GM12878 (cell line): Measurements from ENCODE around the gene SNX33. TPM values are rescaled to one million over a fixed set of nuclear protein-coding genes. Genes with fewer than 3 reads are reported as not detected.
A peak's percentile ranks its signal among the peaks of the same experiment; 100 is the strongest.

Source experiments
- ATAC-seq: fragments of 200-7000 bp; cut with Tn5 transposase; 3 replicates; pipeline ENCODE4 v1.9.1; 2020; ENCODE audit warnings: mild to moderate bottlenecking, moderate library complexity
- BruUV-seq: library from RNA; stranded (reverse); fragments of 400-500 nt; replicated peaks from 2 replicates; lab custom pipeline; 2021; lab: Mats Ljungman, UMichigan
- CTCF ChIA-PET: fragments of 300-600 bp; sonication (Branson Sonifier 250); formaldehyde crosslinking; extraction: SDS; loops from one replicate; lab custom pipeline; 2021; ENCODE audit warnings: inconsistent platforms; lab: Yijun Ruan, JAX
- POLR2A ChIA-PET: fragments of 350-600 bp; formaldehyde crosslinking; extraction: SDS; loops from one replicate; lab custom pipeline; 2021; ENCODE audit warnings: inconsistent platforms; lab: Charles Lee
- RAD21 ChIA-PET: fragments of 300-600 bp; sonication (Branson Sonifier 250); formaldehyde crosslinking; loops from one replicate; lab custom pipeline; 2023; ENCODE audit warnings: antibody characterized with exemption; ENCODE audit not compliant: unreplicated experiment; lab: Charles Lee
- SMC1A ChIA-PET: fragments of 300-600 bp; sonication (Branson Sonifier 250); formaldehyde crosslinking; loops from one replicate; lab custom pipeline; 2023; ENCODE audit not compliant: unreplicated experiment, uncharacterized antibody; lab: Charles Lee
- DNase-seq: peaks from one replicate; pipeline ENCODE4 v3.0.0-alpha.2; 2011; ENCODE audit warnings: low read depth, low spot score
- FAIRE-seq: peaks from 3 replicates; lab custom pipeline; 2011; peaks lifted over from hg19 to GRCh38; lab: Jason Lieb, UNC
- H2AFZ ChIP-seq: 2 replicates; pipeline ENCODE4 v1.6.0; 2011; ENCODE audit warnings: low read depth, low read length, control low read depth; ENCODE audit not compliant: control insufficient read depth
- H3K27ac ChIP-seq: 2 replicates; pipeline ENCODE4 v1.5.1; 2011; ENCODE audit warnings: control low read depth; ENCODE audit not compliant: control insufficient read depth, insufficient read depth
- H3K27me3 ChIP-seq, 2 experiments: replicated peaks in 1 of 2; 2 replicates each; pipeline versions ENCODE4 v1.6.0 to v1.6.1; 2011; ENCODE audit warnings: low read length in 1 of 2; ENCODE audit not compliant: control insufficient read depth in 2 of 2, insufficient read depth in 2 of 2
- H3K36me3 ChIP-seq, 2 experiments: 2 replicates each; pipeline ENCODE4 v1.5.1; 2011; ENCODE audit warnings: low read length in 1 of 2; ENCODE audit not compliant: control insufficient read depth in 2 of 2, insufficient read depth in 2 of 2
- H3K4me1 ChIP-seq: 2 replicates; pipeline ENCODE4 v1.6.1; 2011; ENCODE audit warnings: mild to moderate bottlenecking, low read length, moderate library complexity, mixed read lengths; ENCODE audit not compliant: control insufficient read depth, insufficient read depth
- H3K4me2 ChIP-seq: 2 replicates; pipeline ENCODE4 v1.6.0; 2011; ENCODE audit warnings: control low read depth; ENCODE audit not compliant: control insufficient read depth, insufficient read depth
- H3K4me3 ChIP-seq: fragments of 200-600 bp; sonication (generic); 2 replicates; pipeline ENCODE4 v1.5.1; 2016
- H3K79me2 ChIP-seq: 2 replicates; pipeline ENCODE4 v1.6.0; 2011; ENCODE audit warnings: low read length; ENCODE audit not compliant: control insufficient read depth, insufficient read depth
- H3K9ac ChIP-seq: 2 replicates; pipeline ENCODE4 v1.8.0; 2011; ENCODE audit warnings: low read length, control low read depth, mixed read lengths; ENCODE audit not compliant: control insufficient read depth, insufficient read depth
- H3K9me3 ChIP-seq: replicated peaks from 3 replicates; pipeline ENCODE4 v1.5.1; 2011; ENCODE audit warnings: mild to moderate bottlenecking, low read length; ENCODE audit not compliant: control insufficient read depth, insufficient read depth
- H4K20me1 ChIP-seq: 2 replicates; pipeline ENCODE4 v1.6.0; 2011; ENCODE audit not compliant: control insufficient read depth, insufficient read depth
- ASH2L ChIP-seq: fragments of 300-600, 200-600 bp; sonication (generic); IDR thresholded peaks from 2 replicates; pipeline ENCODE4 v1.6.1; 2017; ENCODE audit warnings: low read depth, mild to moderate bottlenecking, borderline replicate concordance
- EP300 ChIP-seq, 2 experiments: fragments of 150-350 bp in 1 of 2; IDR thresholded peaks; 2 replicates each; pipeline ENCODE4 v1.6.1; 2011 to 2012; ENCODE audit warnings: low read depth in 2 of 2, low read length in 2 of 2, borderline replicate concordance in 1 of 2, improper control_type of control experiment in 1 of 2, inconsistent platforms in 1 of 2; ENCODE audit not compliant: control insufficient read depth in 1 of 2
- JUNB ChIP-seq: IDR thresholded peaks from 2 replicates; pipeline ENCODE4 v1.6.1; 2016; ENCODE audit warnings: antibody characterized with exemption, mild to moderate bottlenecking
- RBBP5 ChIP-seq: fragments of 200-600 bp; sonication (generic); conservative IDR thresholded peaks from 2 replicates; pipeline ENCODE4 v1.6.1; 2016
- SIX5 ChIP-seq: IDR thresholded peaks from 2 replicates; pipeline ENCODE4 v1.6.1; 2011; ENCODE audit warnings: mild to moderate bottlenecking, low read depth, low read length, moderate library complexity; ENCODE audit not compliant: severe bottlenecking
- SMAD1 ChIP-seq: fragments of 450-650 bp; IDR thresholded peaks from 2 replicates; pipeline ENCODE4 v1.6.1; 2018; ENCODE audit warnings: mild to moderate bottlenecking, low read depth; ENCODE audit not compliant: partially characterized antibody
- SMC3 ChIP-seq: IDR thresholded peaks from 2 replicates; pipeline ENCODE4 v1.6.1; 2011; ENCODE audit warnings: low read length, improper control_type of control experiment, borderline replicate concordance
- TAF1 ChIP-seq: IDR thresholded peaks from 2 replicates; pipeline ENCODE4 v1.6.1; 2011; ENCODE audit warnings: mild to moderate bottlenecking, low read depth, low read length, borderline replicate concordance
- TCF7 ChIP-seq: IDR thresholded peaks from 2 replicates; pipeline ENCODE4 v1.6.1; 2014; ENCODE audit warnings: antibody characterized with exemption, borderline replicate concordance
- ZSCAN29 ChIP-seq: fragments of 450-650 bp; IDR thresholded peaks from 2 replicates; pipeline ENCODE4 v1.6.1; 2017; ENCODE audit warnings: mild to moderate bottlenecking, moderate library complexity
- ZZZ3 ChIP-seq: IDR thresholded peaks from 2 replicates; pipeline ENCODE4 v1.6.1; 2011; ENCODE audit warnings: low read depth; ENCODE audit not compliant: control insufficient read depth, insufficient read length
- WGBS: methylation state at CpG from one replicate; pipeline ENCODE4 v1.1.6; 2016; ENCODE audit warnings: low lambda C conversion rate; ENCODE audit not compliant: insufficient replicate concordance, insufficient coverage; ENCODE audit errors: missing lambda C conversion rate; 5-methylcytosine and 5-hydroxymethylcytosine counted together
- in situ Hi-C: fragments of 300-500 bp; cut with MboI; formaldehyde crosslinking; loops from 9 replicates; pipeline ENCODE4 v1.14.3; 2018; ENCODE audit warnings: mixed read lengths
- intact Hi-C: fragments of 100-400 bp; cut with micrococcal nuclease; formaldehyde crosslinking; loops from one replicate; pipeline ENCODE4 v1.14.2; 2022; ENCODE audit not compliant: unreplicated experiment
- polyA plus RNA-seq, 11 experiments: library from polyadenylated mRNA; depleted of rRNA in 4 of 11; unstranded in 6 of 11; stranded (reverse) in 5 of 11; fragments of >200 nt; fragmentation: Nextera tagmentation in 4 of 11; fragmentation: Illumina TruSeq in 1 of 11; extraction: Ambion mirVana in 4 of 11; extraction: Trizol in 1 of 11; gene quantifications; 1 replicate in 1 of 11; 2 replicates in 10 of 11; pipeline versions ENCODE4 v1.2.1 to v1.2.3, GENCODE V29; 2011 to 2016; ENCODE audit warnings: inconsistent platforms in 2 of 11, missing spikeins in 2 of 11, low read depth in 1 of 11
- total RNA-seq, 4 experiments: library from RNA; depleted of rRNA in 3 of 4; stranded (reverse); fragments of >200 nt in 3 of 4; fragmentation: Illumina TruSeq in 1 of 4; extraction: Trizol in 1 of 4; gene quantifications; 2 replicates each; pipeline versions ENCODE4 v1.2.1 to v1.2.3, GENCODE V29; 2013 to 2021
- TF ChIP-seq, protein P1 (sequence below): fragments of 450-650 bp; conservative IDR thresholded peaks from 2 replicates; pipeline ENCODE4 v1.6.1; 2017; ENCODE audit warnings: mild to moderate bottlenecking, moderate library complexity
- TF ChIP-seq, protein P2 (sequence below): IDR thresholded peaks from 2 replicates; pipeline ENCODE4 v1.6.1; 2012; ENCODE audit warnings: low read depth, low read length, improper control_type of control experiment

Gene SNX33
- total and polyA plus RNA-seq, 10 of the 15 experiments (the other 5 are each of a cell fraction or from before 2014, with no cell fraction given) = 0.13 to 1.9 (median 0.55) TPM

GRCh38 chr15:75646944-75647364, 758 bp upstream of the SNX33 start:
- H3K36me3 ChIP-seq = no peaks in the 10 kb centered on the region
- RAD21 ChIA-PET = interaction anchor here (0.9 to 2.6 kb wide), 7 partner anchors 21 to 279 kb away, joined by 3 to 10 read pairs (median 5); partner anchors contain the start of genes MAN2C1 and SNUPN
- peak overlapping the region; percentile 91 for H3K4me3 ChIP-seq
- CTCF ChIA-PET = interaction anchor here (0.6 to 2.9 kb wide), 12 partner anchors 7 to 652 kb away, joined by 3 to 27 read pairs (median 4); partner anchors contain the start of genes IMP3, MAN2C1 and SNUPN
- ATAC-seq (peak; percentile 18), FAIRE-seq (no peak), DNase-seq (no peak)
- no TSS peak for BruUV-seq
- no peak overlapping the region for H3K27ac ChIP-seq
- intact Hi-C loops (loop anchor here (10.0 kb wide), 1 partner anchor 712 kb away; the partner anchor contains the start of gene COX5A), in situ Hi-C loops (no loop called here)
- no peaks in the 10 kb centered on the region for H3K79me2 ChIP-seq
- POLR2A ChIA-PET = interaction anchor here (0.5 to 2.0 kb wide), 8 partner anchors 9 to 279 kb away, joined by 3 to 12 read pairs (median 4); partner anchors contain the start of genes MAN2C1 and SNUPN
- H3K4me1 ChIP-seq = 0 out of 2 replicates have a peak, but pooled peaks cover 2% of the 10 kb centered on the region
- H3K27me3 ChIP-seq = peaks cover 0 to 2% of the 10 kb centered on the region in 2 experiments; a peak in 2 of 4 replicates
- SMC1A ChIA-PET = interaction anchor here (0.6 to 1.9 kb wide), 6 partner anchors 21 to 279 kb away, joined by 3 to 10 read pairs (median 4); partner anchors contain the start of genes MAN2C1 and SNUPN
- H3K9me3 ChIP-seq = no peaks in the 10 kb centered on the region
- H2AFZ ChIP-seq = peak overlapping the region; percentile 85
- 9% methylated on average over 22 of the region's 26 CpGs for WGBS
- no peaks in the 10 kb centered on the region for H4K20me1 ChIP-seq
- H3K4me2 ChIP-seq = peak overlapping the region; percentile 94
- peak overlapping the region; percentile 62; the same call in 1 of the 2 replicates for H3K9ac ChIP-seq
- TF ChIP-seq ZSCAN29 (no peak), ZZZ3 (no peak), JUNB (no peak), SMC3 (no peak), EP300 (IDR thresholded peaks at IDR 0.05; ENCODE audit: borderline replicate concordance in 1 of 2, control insufficient read depth in 1 of 2, low read depth in 2 of 2, low read length in 2 of 2) (no peak), TCF7 (no peak), SMAD1 (no peak), ASH2L (no peak), RBBP5 (no peak), TAF1 (no peak), SIX5 (no peak)
- TF ChIP-seq, protein P1, sequence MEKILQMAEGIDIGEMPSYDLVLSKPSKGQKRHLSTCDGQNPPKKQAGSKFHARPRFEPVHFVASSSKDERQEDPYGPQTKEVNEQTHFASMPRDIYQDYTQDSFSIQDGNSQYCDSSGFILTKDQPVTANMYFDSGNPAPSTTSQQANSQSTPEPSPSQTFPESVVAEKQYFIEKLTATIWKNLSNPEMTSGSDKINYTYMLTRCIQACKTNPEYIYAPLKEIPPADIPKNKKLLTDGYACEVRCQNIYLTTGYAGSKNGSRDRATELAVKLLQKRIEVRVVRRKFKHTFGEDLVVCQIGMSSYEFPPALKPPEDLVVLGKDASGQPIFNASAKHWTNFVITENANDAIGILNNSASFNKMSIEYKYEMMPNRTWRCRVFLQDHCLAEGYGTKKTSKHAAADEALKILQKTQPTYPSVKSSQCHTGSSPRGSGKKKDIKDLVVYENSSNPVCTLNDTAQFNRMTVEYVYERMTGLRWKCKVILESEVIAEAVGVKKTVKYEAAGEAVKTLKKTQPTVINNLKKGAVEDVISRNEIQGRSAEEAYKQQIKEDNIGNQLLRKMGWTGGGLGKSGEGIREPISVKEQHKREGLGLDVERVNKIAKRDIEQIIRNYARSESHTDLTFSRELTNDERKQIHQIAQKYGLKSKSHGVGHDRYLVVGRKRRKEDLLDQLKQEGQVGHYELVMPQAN = no peak
- TF ChIP-seq, protein P2, sequence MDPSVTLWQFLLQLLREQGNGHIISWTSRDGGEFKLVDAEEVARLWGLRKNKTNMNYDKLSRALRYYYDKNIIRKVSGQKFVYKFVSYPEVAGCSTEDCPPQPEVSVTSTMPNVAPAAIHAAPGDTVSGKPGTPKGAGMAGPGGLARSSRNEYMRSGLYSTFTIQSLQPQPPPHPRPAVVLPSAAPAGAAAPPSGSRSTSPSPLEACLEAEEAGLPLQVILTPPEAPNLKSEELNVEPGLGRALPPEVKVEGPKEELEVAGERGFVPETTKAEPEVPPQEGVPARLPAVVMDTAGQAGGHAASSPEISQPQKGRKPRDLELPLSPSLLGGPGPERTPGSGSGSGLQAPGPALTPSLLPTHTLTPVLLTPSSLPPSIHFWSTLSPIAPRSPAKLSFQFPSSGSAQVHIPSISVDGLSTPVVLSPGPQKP = no peak
